Neural cell (in vitro differentiated cells): ENCODE results near the gene LPAR6.

Source experiments
- CTCF ChIP-seq: fragments of 450-650 bp; IDR thresholded peaks from 2 replicates; pipeline ENCODE4 v1.5.1; 2014; ENCODE audit warnings: antibody characterized with exemption, mild to moderate bottlenecking, moderate library complexity; ENCODE audit not compliant: poor library complexity, severe bottlenecking
- EZH2 ChIP-seq: fragments of 200-600, 300-800 bp; shearing (Covaris generic), sonication (generic); IDR thresholded peaks from 2 replicates; pipeline ENCODE4 v1.6.1; 2014; ENCODE audit warnings: antibody characterized with exemption, low read length, borderline replicate concordance, mild to moderate bottlenecking; ENCODE audit not compliant: insufficient read depth, poor library complexity, severe bottlenecking
- POLR2AphosphoS5 ChIP-seq: IDR thresholded peaks from 2 replicates; pipeline ENCODE4 v1.6.1; 2012
- RAD21 ChIP-seq: fragments of 450-650 bp; conservative IDR thresholded peaks from 2 replicates; pipeline ENCODE4 v1.6.1; 2014; ENCODE audit warnings: antibody characterized with exemption, mild to moderate bottlenecking, moderate library complexity
- REST ChIP-seq: IDR thresholded peaks from 2 replicates; pipeline ENCODE4 v1.6.1; 2012; ENCODE audit warnings: borderline replicate concordance

GRCh38 chr13:48436661-48437288 is 23.9 kb upstream of the LPAR6 start:
- TF ChIP-seq REST: no peak
- no peak for TF ChIP-seq RAD21
- no peak for TF ChIP-seq CTCF
- no peak for TF ChIP-seq EZH2
- no peak for TF ChIP-seq POLR2AphosphoS5
